ENCODE measurements around the gene UBE2J2. TPM values are rescaled to one million over a fixed set of nuclear protein-coding genes. Genes with fewer than 3 reads are reported as not detected.
A peak's percentile ranks its signal among the peaks of the same experiment; 100 is the strongest.

Gene UBE2J2
- polyA plus RNA-seq, 1 donor from 2014 or later = 79.7 TPM

DNA sequence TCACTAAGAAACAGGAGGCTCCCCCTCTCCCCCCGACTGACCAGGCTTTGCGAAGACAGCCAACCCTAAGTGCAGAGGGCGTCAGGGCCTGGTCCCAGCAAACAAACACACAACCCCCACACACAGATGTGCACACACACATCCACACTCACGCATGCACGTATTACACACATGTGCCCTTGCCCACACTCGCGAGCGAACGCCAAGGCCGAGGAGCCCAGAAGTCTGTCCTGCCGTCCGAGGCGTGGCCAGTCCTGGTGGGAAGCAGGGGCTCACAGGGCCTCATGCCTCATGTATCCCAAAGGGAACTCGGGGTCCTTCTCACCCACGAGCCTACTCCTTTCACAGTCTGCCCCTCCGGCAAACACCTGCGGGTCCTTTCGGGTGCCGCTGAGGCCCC, 43.9 kb downstream of the UBE2J2 start:
- Histone ChIP-seq H3K27me3 (ENCODE audit: insufficient read depth, low read depth, low read length) (no peaks in the 10 kb centered on the region), H3K9me2 (ENCODE audit: insufficient read depth, low read length) (no peaks in the 10 kb centered on the region), H3K79me2 (replicated peaks; ENCODE audit: insufficient read depth, low read length) (peaks cover 24% of the 10 kb centered on the region), H2AFZ (ENCODE audit: low read depth, low read length) (no peak overlapping the region), H3K9ac (ENCODE audit: low read length) (no peak overlapping the region), H3F3A (ENCODE audit: insufficient read depth, low read length, poor library complexity, severe bottlenecking) (no peaks in the 10 kb centered on the region), H3K9me3 (ENCODE audit: low read length) (no peaks in the 10 kb centered on the region), H3K4me2 (ENCODE audit: low read length) (no peak overlapping the region), H3K27ac (ENCODE audit: low read length) (no peak overlapping the region), H3K36me3 (ENCODE audit: insufficient read depth, low read length) (no peaks in the 10 kb centered on the region), H4K20me1 (ENCODE audit: insufficient read depth) (no peaks in the 10 kb centered on the region), H3K4me3 (ENCODE audit: low read length) (peak overlapping the region; percentile 94)
- no peak for TF ChIP-seq EZH2 (IDR thresholded peaks at IDR 0.05; ENCODE audit: borderline replicate concordance, insufficient read depth, low read length, poor library complexity, severe bottlenecking)
- TF ChIP-seq RAD21 (conservative IDR thresholded peaks at IDR 0.05) = no peak
- no peak for TF ChIP-seq EP300 (conservative IDR thresholded peaks at IDR 0.05; ENCODE audit: poor library complexity, severe bottlenecking)
- TF ChIP-seq POLR2AphosphoS5 (IDR thresholded peaks at IDR 0.05) = no peak
- TF ChIP-seq SMC3 (conservative IDR thresholded peaks at IDR 0.05; ENCODE audit: poor library complexity) = no peak
- TF ChIP-seq, protein P1, sequence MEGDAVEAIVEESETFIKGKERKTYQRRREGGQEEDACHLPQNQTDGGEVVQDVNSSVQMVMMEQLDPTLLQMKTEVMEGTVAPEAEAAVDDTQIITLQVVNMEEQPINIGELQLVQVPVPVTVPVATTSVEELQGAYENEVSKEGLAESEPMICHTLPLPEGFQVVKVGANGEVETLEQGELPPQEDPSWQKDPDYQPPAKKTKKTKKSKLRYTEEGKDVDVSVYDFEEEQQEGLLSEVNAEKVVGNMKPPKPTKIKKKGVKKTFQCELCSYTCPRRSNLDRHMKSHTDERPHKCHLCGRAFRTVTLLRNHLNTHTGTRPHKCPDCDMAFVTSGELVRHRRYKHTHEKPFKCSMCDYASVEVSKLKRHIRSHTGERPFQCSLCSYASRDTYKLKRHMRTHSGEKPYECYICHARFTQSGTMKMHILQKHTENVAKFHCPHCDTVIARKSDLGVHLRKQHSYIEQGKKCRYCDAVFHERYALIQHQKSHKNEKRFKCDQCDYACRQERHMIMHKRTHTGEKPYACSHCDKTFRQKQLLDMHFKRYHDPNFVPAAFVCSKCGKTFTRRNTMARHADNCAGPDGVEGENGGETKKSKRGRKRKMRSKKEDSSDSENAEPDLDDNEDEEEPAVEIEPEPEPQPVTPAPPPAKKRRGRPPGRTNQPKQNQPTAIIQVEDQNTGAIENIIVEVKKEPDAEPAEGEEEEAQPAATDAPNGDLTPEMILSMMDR (IDR thresholded peaks at IDR 0.05; ENCODE audit: poor library complexity, severe bottlenecking) = no peak
- no peak for TF ChIP-seq MXI1 (conservative IDR thresholded peaks at IDR 0.05; ENCODE audit: poor library complexity, severe bottlenecking)
- TF ChIP-seq TAF1 (IDR thresholded peaks at IDR 0.05; ENCODE audit: low read depth) = no peak
- TF ChIP-seq, protein P2, sequence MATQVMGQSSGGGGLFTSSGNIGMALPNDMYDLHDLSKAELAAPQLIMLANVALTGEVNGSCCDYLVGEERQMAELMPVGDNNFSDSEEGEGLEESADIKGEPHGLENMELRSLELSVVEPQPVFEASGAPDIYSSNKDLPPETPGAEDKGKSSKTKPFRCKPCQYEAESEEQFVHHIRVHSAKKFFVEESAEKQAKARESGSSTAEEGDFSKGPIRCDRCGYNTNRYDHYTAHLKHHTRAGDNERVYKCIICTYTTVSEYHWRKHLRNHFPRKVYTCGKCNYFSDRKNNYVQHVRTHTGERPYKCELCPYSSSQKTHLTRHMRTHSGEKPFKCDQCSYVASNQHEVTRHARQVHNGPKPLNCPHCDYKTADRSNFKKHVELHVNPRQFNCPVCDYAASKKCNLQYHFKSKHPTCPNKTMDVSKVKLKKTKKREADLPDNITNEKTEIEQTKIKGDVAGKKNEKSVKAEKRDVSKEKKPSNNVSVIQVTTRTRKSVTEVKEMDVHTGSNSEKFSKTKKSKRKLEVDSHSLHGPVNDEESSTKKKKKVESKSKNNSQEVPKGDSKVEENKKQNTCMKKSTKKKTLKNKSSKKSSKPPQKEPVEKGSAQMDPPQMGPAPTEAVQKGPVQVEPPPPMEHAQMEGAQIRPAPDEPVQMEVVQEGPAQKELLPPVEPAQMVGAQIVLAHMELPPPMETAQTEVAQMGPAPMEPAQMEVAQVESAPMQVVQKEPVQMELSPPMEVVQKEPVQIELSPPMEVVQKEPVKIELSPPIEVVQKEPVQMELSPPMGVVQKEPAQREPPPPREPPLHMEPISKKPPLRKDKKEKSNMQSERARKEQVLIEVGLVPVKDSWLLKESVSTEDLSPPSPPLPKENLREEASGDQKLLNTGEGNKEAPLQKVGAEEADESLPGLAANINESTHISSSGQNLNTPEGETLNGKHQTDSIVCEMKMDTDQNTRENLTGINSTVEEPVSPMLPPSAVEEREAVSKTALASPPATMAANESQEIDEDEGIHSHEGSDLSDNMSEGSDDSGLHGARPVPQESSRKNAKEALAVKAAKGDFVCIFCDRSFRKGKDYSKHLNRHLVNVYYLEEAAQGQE (IDR thresholded peaks at IDR 0.05; ENCODE audit: borderline replicate concordance) = no peak

DNA sequence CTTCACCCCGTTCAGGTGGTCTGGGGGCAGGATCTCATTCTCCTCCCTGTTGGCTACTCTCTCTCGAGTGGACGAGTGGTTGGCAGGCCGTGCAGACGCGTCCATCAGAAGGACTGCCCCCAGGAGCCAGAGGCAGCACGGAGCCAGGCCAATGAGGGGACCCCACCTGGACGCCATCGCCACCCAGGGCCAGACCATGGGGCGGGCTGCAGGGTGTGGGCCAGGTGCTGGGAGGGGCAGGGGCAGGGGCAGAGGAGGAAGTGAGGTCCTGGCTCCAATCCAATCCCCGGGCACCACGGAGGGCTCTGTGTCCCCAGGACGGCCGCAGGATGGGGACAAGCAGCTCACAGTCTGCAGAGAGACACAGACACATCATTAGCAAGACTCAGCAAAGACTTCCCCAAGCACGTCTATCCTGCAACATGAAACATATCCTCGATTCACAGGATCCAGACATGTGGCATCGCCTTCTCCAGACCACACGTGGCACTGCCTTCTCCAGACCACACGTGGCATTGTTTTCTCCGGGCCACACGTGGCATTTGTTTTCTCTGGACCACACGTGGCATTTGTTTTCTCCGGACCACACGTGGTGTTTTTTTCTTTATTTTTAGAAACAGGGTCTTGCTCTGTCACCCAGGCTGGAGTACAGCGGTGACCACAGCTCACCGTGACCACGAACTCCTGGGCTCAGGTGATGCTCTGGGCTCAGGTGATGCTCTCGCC, 44.9 kb downstream of the UBE2J2 start:
- Histone ChIP-seq H3K9me3 (ENCODE audit: low read length) (no peaks in the 10 kb centered on the region), H3F3A (ENCODE audit: insufficient read depth, low read length, poor library complexity, severe bottlenecking) (no peaks in the 10 kb centered on the region), H4K20me1 (ENCODE audit: insufficient read depth) (no peaks in the 10 kb centered on the region), H3K9ac (ENCODE audit: low read length) (no peak overlapping the region), H3K9me2 (ENCODE audit: insufficient read depth, low read length) (no peaks in the 10 kb centered on the region), H2AFZ (ENCODE audit: low read depth, low read length) (no peak overlapping the region), H3K4me2 (ENCODE audit: low read length) (no peak overlapping the region), H3K27me3 (ENCODE audit: insufficient read depth, low read depth, low read length) (no peaks in the 10 kb centered on the region), H3K27ac (ENCODE audit: low read length) (no peak overlapping the region), H3K36me3 (ENCODE audit: insufficient read depth, low read length) (no peaks in the 10 kb centered on the region), H3K79me2 (replicated peaks; ENCODE audit: insufficient read depth, low read length) (peaks cover 24% of the 10 kb centered on the region), H3K4me3 (ENCODE audit: low read length) (no peak overlapping the region)
- TF ChIP-seq MXI1 (conservative IDR thresholded peaks at IDR 0.05; ENCODE audit: poor library complexity, severe bottlenecking) (no peak), POLR2AphosphoS5 (IDR thresholded peaks at IDR 0.05) (no peak), SMC3 (conservative IDR thresholded peaks at IDR 0.05; ENCODE audit: poor library complexity) (no peak), EZH2 (IDR thresholded peaks at IDR 0.05; ENCODE audit: borderline replicate concordance, insufficient read depth, low read length, poor library complexity, severe bottlenecking) (no peak), RAD21 (conservative IDR thresholded peaks at IDR 0.05) (no peak), EP300 (conservative IDR thresholded peaks at IDR 0.05; ENCODE audit: poor library complexity, severe bottlenecking) (no peak), TAF1 (IDR thresholded peaks at IDR 0.05; ENCODE audit: low read depth) (no peak)
- TF ChIP-seq, protein P2 (IDR thresholded peaks at IDR 0.05; ENCODE audit: borderline replicate concordance) = no peak
- TF ChIP-seq, protein P1 (IDR thresholded peaks at IDR 0.05; ENCODE audit: poor library complexity, severe bottlenecking) = no peak

Measured in neural cell (in vitro differentiated cells).